ENCODE data around the gene APLF.

The APLF gene

GRCh38 chr2:68589963-68590362 lies 122.6 kb downstream of the APLF start:
- no peak overlapping the region for H3K4me3 ChIP-seq (replicated peaks; ENCODE audit: insufficient read depth, low read length)
- H3K27ac ChIP-seq (replicated peaks) = no peak overlapping the region
- H3K27me3 ChIP-seq (ENCODE audit: insufficient read depth, poor library complexity, severe bottlenecking) = no peaks in the 10 kb centered on the region
- DNase-seq (ENCODE audit: low read depth in 1 of 2, low spot score in 1 of 2) = no peak
- TF ChIP-seq, protein P1, sequence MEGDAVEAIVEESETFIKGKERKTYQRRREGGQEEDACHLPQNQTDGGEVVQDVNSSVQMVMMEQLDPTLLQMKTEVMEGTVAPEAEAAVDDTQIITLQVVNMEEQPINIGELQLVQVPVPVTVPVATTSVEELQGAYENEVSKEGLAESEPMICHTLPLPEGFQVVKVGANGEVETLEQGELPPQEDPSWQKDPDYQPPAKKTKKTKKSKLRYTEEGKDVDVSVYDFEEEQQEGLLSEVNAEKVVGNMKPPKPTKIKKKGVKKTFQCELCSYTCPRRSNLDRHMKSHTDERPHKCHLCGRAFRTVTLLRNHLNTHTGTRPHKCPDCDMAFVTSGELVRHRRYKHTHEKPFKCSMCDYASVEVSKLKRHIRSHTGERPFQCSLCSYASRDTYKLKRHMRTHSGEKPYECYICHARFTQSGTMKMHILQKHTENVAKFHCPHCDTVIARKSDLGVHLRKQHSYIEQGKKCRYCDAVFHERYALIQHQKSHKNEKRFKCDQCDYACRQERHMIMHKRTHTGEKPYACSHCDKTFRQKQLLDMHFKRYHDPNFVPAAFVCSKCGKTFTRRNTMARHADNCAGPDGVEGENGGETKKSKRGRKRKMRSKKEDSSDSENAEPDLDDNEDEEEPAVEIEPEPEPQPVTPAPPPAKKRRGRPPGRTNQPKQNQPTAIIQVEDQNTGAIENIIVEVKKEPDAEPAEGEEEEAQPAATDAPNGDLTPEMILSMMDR (IDR thresholded peaks at IDR 0.05; ENCODE audit: insufficient read depth, low read length) = no peak
- TF ChIP-seq SPI1 (IDR thresholded peaks at IDR 0.05; ENCODE audit: borderline replicate concordance, low read depth) (no peak), GABPA (IDR thresholded peaks at IDR 0.05; ENCODE audit: low read depth) (no peak), POLR2AphosphoS5 (IDR thresholded peaks at IDR 0.05; ENCODE audit: low read depth) (no peak)
- TF ChIP-seq, protein P2, sequence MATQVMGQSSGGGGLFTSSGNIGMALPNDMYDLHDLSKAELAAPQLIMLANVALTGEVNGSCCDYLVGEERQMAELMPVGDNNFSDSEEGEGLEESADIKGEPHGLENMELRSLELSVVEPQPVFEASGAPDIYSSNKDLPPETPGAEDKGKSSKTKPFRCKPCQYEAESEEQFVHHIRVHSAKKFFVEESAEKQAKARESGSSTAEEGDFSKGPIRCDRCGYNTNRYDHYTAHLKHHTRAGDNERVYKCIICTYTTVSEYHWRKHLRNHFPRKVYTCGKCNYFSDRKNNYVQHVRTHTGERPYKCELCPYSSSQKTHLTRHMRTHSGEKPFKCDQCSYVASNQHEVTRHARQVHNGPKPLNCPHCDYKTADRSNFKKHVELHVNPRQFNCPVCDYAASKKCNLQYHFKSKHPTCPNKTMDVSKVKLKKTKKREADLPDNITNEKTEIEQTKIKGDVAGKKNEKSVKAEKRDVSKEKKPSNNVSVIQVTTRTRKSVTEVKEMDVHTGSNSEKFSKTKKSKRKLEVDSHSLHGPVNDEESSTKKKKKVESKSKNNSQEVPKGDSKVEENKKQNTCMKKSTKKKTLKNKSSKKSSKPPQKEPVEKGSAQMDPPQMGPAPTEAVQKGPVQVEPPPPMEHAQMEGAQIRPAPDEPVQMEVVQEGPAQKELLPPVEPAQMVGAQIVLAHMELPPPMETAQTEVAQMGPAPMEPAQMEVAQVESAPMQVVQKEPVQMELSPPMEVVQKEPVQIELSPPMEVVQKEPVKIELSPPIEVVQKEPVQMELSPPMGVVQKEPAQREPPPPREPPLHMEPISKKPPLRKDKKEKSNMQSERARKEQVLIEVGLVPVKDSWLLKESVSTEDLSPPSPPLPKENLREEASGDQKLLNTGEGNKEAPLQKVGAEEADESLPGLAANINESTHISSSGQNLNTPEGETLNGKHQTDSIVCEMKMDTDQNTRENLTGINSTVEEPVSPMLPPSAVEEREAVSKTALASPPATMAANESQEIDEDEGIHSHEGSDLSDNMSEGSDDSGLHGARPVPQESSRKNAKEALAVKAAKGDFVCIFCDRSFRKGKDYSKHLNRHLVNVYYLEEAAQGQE (IDR thresholded peaks at IDR 0.05; ENCODE audit: insufficient replicate concordance, low read depth) = no peak

DNA sequence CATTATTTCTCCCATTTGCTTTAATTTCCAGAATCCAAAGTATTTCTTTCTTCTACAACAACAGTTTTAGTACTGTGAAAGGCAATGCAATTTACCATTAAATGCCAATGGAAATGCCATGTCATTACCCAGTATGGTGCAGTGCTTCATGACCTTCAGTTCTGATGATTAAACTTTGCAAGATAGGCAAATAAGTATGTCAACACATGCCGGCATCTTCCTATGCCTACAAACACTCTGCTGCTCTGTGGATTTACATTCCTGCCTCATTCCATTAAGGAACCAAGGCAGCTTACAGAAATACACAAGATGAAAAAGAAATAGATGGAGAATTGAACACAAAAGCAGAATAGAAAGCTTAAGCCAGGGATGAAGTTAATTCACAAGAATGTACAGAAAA lies 123.3 kb downstream of the APLF start:
- TF ChIP-seq GABPA (IDR thresholded peaks at IDR 0.05; ENCODE audit: low read depth) = no peak
- TF ChIP-seq, protein P2 (IDR thresholded peaks at IDR 0.05; ENCODE audit: insufficient replicate concordance, low read depth) = no peak
- no peak for TF ChIP-seq SPI1 (IDR thresholded peaks at IDR 0.05; ENCODE audit: borderline replicate concordance, low read depth)
- no peak for TF ChIP-seq POLR2AphosphoS5 (IDR thresholded peaks at IDR 0.05; ENCODE audit: low read depth)
- TF ChIP-seq, protein P1 (IDR thresholded peaks at IDR 0.05; ENCODE audit: insufficient read depth, low read length) = no peak
- no peak for DNase-seq (ENCODE audit: low read depth in 1 of 2, low spot score in 1 of 2)
- H3K27me3 ChIP-seq (ENCODE audit: insufficient read depth, poor library complexity, severe bottlenecking) = no peaks in the 10 kb centered on the region

DNA sequence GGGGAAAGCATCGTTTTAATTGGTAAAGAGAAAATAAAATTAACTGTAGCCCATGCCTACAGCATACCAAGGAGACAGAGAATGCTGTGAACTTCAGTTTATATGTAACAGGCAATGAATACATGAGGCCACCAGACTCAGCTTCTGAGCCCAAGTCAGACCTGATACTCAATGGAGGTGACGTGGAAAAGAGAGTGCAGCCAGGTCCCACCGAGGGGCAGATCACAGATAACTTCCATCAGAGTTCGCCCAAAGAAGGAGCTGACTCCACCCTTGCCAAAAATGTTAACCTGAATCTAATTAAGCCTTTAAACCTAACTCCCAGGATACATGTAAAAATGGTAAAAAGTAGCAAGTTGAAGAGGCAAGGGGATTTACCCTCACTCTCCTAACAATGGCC lies 123.8 kb downstream of the APLF start:
- no peak for DNase-seq (ENCODE audit: low read depth in 1 of 2, low spot score in 1 of 2)
- H3K27ac ChIP-seq (replicated peaks) = no peak overlapping the region
- TF ChIP-seq, protein P2 (IDR thresholded peaks at IDR 0.05; ENCODE audit: insufficient replicate concordance, low read depth) = no peak
- TF ChIP-seq, protein P1 (IDR thresholded peaks at IDR 0.05; ENCODE audit: insufficient read depth, low read length) = no peak
- TF ChIP-seq POLR2AphosphoS5 (IDR thresholded peaks at IDR 0.05; ENCODE audit: low read depth) (no peak), SPI1 (IDR thresholded peaks at IDR 0.05; ENCODE audit: borderline replicate concordance, low read depth) (no peak), GABPA (IDR thresholded peaks at IDR 0.05; ENCODE audit: low read depth) (no peak)
- no peaks in the 10 kb centered on the region for H3K27me3 ChIP-seq (ENCODE audit: insufficient read depth, poor library complexity, severe bottlenecking)
- no peak overlapping the region for H3K4me3 ChIP-seq (replicated peaks; ENCODE audit: insufficient read depth, low read length)

More for the DNA sequence above, 123.3 kb downstream of the APLF start:
- H3K27ac ChIP-seq (replicated peaks) = no peak overlapping the region
- no peak overlapping the region for H3K4me3 ChIP-seq (replicated peaks; ENCODE audit: insufficient read depth, low read length)

Data from HL-60 (cell line).